GM23338 (cell line): ENCODE results near the gene CFAP97D2. TPM values are rescaled to one million over a fixed set of nuclear protein-coding genes. Genes with fewer than 3 reads are reported as not detected.
A peak's percentile ranks its signal among the peaks of the same experiment; 100 is the strongest.

Source experiments
- ATAC-seq: fragments of 200-7000 bp; cut with Tn5 transposase; 3 replicates; pipeline ENCODE4 v1.9.1; 2020
- DNase-seq: peaks from one replicate; pipeline ENCODE4 v3.0.0-alpha.2; 2015; ENCODE audit warnings: low spot score
- H2AFZ ChIP-seq: fragments of 200-600 bp; sonication (generic); 2 replicates; pipeline ENCODE4 v1.8.0; 2016; ENCODE audit warnings: antibody characterized with exemption, mild to moderate bottlenecking, moderate library complexity
- H3F3A ChIP-seq: fragments of 200-600 bp; sonication (generic); replicated peaks from 2 replicates; pipeline ENCODE4 v1.8.0; 2017; ENCODE audit warnings: antibody characterized with exemption, mixed run types, low read depth
- H3K27ac ChIP-seq: fragments of 200-600 bp; sonication (generic); 2 replicates; pipeline ENCODE4 v1.6.1; 2016; ENCODE audit warnings: low read depth
- H3K27me3 ChIP-seq: fragments of 200-600 bp; sonication (generic); 2 replicates; pipeline ENCODE4 v1.8.0; 2016; ENCODE audit warnings: mild to moderate bottlenecking, mixed run types, moderate library complexity; ENCODE audit not compliant: insufficient read depth
- H3K36me3 ChIP-seq: fragments of 200-600 bp; sonication (generic); 2 replicates; pipeline ENCODE4 v1.8.0; 2016; ENCODE audit warnings: mild to moderate bottlenecking; ENCODE audit not compliant: insufficient read depth
- H3K4me1 ChIP-seq: fragments of 200-600 bp; sonication (generic); 2 replicates; pipeline ENCODE4 v1.8.0; 2016; ENCODE audit warnings: mild to moderate bottlenecking, moderate library complexity; ENCODE audit not compliant: insufficient read depth
- H3K4me2 ChIP-seq: fragments of 200-600 bp; sonication (generic); 2 replicates; pipeline ENCODE4 v1.7.1; 2017; ENCODE audit warnings: mixed run types
- H3K4me3 ChIP-seq: fragments of 200-600 bp; sonication (generic); 2 replicates; pipeline ENCODE4 v1.6.1; 2016; ENCODE audit warnings: mixed run types
- H3K79me2 ChIP-seq: fragments of 200-600 bp; sonication (generic); replicated peaks from 2 replicates; pipeline ENCODE4 v1.8.0; 2017; ENCODE audit warnings: mild to moderate bottlenecking; ENCODE audit not compliant: insufficient read depth
- H3K9me2 ChIP-seq: fragments of 200-600 bp; sonication (generic); 2 replicates; pipeline ENCODE4 v1.8.0; 2017; ENCODE audit not compliant: insufficient read depth
- H4K20me1 ChIP-seq: fragments of 200-600 bp; sonication (generic); replicated peaks from 2 replicates; pipeline ENCODE4 v1.8.0; 2017; ENCODE audit warnings: mild to moderate bottlenecking; ENCODE audit not compliant: insufficient read depth
- H3K27ac Mint-ChIP-seq: 2 replicates; pipeline ENCODE4 v1.8.0; 2020; ENCODE audit warnings: inconsistent platforms, mild to moderate bottlenecking, moderate library complexity, mixed read lengths
- H3K27me3 Mint-ChIP-seq: 3 replicates; pipeline ENCODE4 v1.8.0; 2022; ENCODE audit warnings: low read depth, mild to moderate bottlenecking, moderate library complexity, mixed read lengths, inconsistent platforms; ENCODE audit not compliant: insufficient read depth, poor library complexity
- H3K36me3 Mint-ChIP-seq: 3 replicates; pipeline ENCODE4 v1.8.0; 2021; ENCODE audit warnings: low read depth, mild to moderate bottlenecking, inconsistent platforms, moderate library complexity, mixed read lengths
- H3K4me1 Mint-ChIP-seq: 3 replicates; pipeline ENCODE4 v1.8.0; 2020; ENCODE audit warnings: mild to moderate bottlenecking, inconsistent platforms, mixed read lengths
- H3K4me3 Mint-ChIP-seq: 3 replicates; pipeline ENCODE4 v1.8.0; 2021; ENCODE audit warnings: moderate library complexity, mild to moderate bottlenecking, inconsistent platforms, mixed read lengths
- H3K9me3 Mint-ChIP-seq: 3 replicates; pipeline ENCODE4 v1.8.0; 2020; ENCODE audit warnings: moderate library complexity, mild to moderate bottlenecking, inconsistent platforms, mixed read lengths
- CREB1 ChIP-seq: fragments of 250-450 bp; sonication (Bioruptor Pico); IDR thresholded peaks from 2 replicates; pipeline ENCODE4 v1.5.0; 2020; ENCODE audit warnings: low read depth, mild to moderate bottlenecking, moderate library complexity
- ETS1 ChIP-seq: IDR thresholded peaks from 2 replicates; pipeline ENCODE4 v1.6.1; 2016; ENCODE audit warnings: antibody characterized with exemption
- EZH2 ChIP-seq: fragments of 200-600 bp; sonication (generic); IDR thresholded peaks from one replicate; pipeline ENCODE4 v1.8.0; 2017; ENCODE audit warnings: antibody characterized with exemption, mild to moderate bottlenecking, low read depth; ENCODE audit not compliant: unreplicated experiment
- EZH2phosphoT487 ChIP-seq: fragments of 200-600 bp; sonication (generic); IDR thresholded peaks from one replicate; pipeline ENCODE4 v1.8.1; 2018; ENCODE audit warnings: antibody characterized with exemption; ENCODE audit not compliant: unreplicated experiment
- JUNB ChIP-seq: IDR thresholded peaks from one replicate; pipeline ENCODE4 v1.6.1; 2016; ENCODE audit warnings: antibody characterized with exemption; ENCODE audit not compliant: unreplicated experiment
- NANOG ChIP-seq: IDR thresholded peaks from 2 replicates; pipeline ENCODE4 v1.6.1; 2016; ENCODE audit warnings: antibody characterized with exemption, borderline replicate concordance
- POLR2AphosphoS5 ChIP-seq: IDR thresholded peaks from 2 replicates; pipeline ENCODE4 v1.6.1; 2016; ENCODE audit warnings: antibody characterized with exemption, low read depth
- STAT1 ChIP-seq: IDR thresholded peaks from one replicate; pipeline ENCODE4 v1.6.1; 2016; ENCODE audit warnings: antibody characterized with exemption; ENCODE audit not compliant: unreplicated experiment
- ZNF114 ChIP-seq: fragments of 250-450 bp; sonication (Bioruptor Pico); IDR thresholded peaks from 2 replicates; pipeline ENCODE4 v1.5.0; 2020; ENCODE audit warnings: mild to moderate bottlenecking, moderate library complexity
- ZNF331 ChIP-seq: fragments of 250-450 bp; sonication (Bioruptor Pico); IDR thresholded peaks from 2 replicates; pipeline ENCODE4 v1.5.0; 2020; ENCODE audit warnings: low read depth, mild to moderate bottlenecking, moderate library complexity
- polyA plus RNA-seq: library from polyadenylated mRNA; unstranded; fragments of >200 nt; fragmentation: Nextera tagmentation; extraction: Ambion mirVana; gene quantifications from 2 replicates; pipeline ENCODE4 v1.2.1, GENCODE V29; 2016
- total RNA-seq: library from RNA; depleted of rRNA; stranded (reverse); fragments of >200 nt; shearing (Covaris generic); gene quantifications from 2 replicates; pipeline ENCODE4 v1.2.3, GENCODE V29; 2014
- TF ChIP-seq, protein P1 (sequence below): fragments of 250-450 bp; sonication (Bioruptor Pico); IDR thresholded peaks from 2 replicates; pipeline ENCODE4 v1.5.0; 2020; ENCODE audit warnings: mild to moderate bottlenecking, moderate library complexity
- TF ChIP-seq, protein P2 (sequence below): IDR thresholded peaks from one replicate; pipeline ENCODE4 v1.6.1; 2018; ENCODE audit warnings: antibody characterized with exemption; ENCODE audit not compliant: unreplicated experiment

The CFAP97D2 gene
- total and polyA plus RNA-seq, 2 experiments from 2014 or later, result not detected

DNA sequence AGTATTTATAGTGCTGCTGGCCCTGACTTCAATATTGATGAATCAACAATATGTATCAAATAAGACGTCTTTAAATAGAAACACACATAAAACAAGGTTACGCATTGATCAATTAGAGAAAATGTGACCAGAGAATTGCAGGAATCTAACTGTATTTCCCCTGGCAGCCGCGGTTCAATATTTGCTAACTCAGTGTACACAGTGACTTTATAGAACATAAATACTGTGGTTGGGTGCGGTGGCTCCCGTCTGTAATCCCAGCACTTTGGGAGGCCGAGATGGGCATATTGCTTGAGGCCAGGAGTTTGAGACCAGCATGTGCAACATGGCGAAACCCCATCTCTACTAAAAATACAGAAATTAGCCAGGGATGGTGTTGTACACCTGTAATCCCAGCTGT, 79.5 kb downstream of the CFAP97D2 start:
- Histone ChIP-seq H3K9me2 (no peaks in the 10 kb centered on the region), H3K4me1 (peaks cover 33% of the 10 kb centered on the region), H3K27ac (peak overlapping the region; percentile 62), H3K4me3 (no peak overlapping the region), H4K20me1 (peaks cover 9% of the 10 kb centered on the region; the same call in 1 of the 2 replicates), H3K79me2 (peaks cover 3% of the 10 kb centered on the region), H2AFZ (no peak overlapping the region), H3K4me2 (no peak overlapping the region), H3F3A (0 out of 2 replicates have a peak, but pooled peaks cover 4% of the 10 kb centered on the region), H3K36me3 (peaks cover 61% of the 10 kb centered on the region), H3K27me3 (no peaks in the 10 kb centered on the region)
- Mint-ChIP-seq H3K4me1 (peaks cover 33% of the 10 kb centered on the region), H3K4me3 (no peak overlapping the region), H3K36me3 (peaks cover 87% of the 10 kb centered on the region), H3K9me3 (no peaks in the 10 kb centered on the region), H3K27ac (peak overlapping the region; percentile 48), H3K27me3 (peaks cover 2% of the 10 kb centered on the region)
- DNase-seq (no peak), ATAC-seq (no peak)
- TF ChIP-seq, protein P1, sequence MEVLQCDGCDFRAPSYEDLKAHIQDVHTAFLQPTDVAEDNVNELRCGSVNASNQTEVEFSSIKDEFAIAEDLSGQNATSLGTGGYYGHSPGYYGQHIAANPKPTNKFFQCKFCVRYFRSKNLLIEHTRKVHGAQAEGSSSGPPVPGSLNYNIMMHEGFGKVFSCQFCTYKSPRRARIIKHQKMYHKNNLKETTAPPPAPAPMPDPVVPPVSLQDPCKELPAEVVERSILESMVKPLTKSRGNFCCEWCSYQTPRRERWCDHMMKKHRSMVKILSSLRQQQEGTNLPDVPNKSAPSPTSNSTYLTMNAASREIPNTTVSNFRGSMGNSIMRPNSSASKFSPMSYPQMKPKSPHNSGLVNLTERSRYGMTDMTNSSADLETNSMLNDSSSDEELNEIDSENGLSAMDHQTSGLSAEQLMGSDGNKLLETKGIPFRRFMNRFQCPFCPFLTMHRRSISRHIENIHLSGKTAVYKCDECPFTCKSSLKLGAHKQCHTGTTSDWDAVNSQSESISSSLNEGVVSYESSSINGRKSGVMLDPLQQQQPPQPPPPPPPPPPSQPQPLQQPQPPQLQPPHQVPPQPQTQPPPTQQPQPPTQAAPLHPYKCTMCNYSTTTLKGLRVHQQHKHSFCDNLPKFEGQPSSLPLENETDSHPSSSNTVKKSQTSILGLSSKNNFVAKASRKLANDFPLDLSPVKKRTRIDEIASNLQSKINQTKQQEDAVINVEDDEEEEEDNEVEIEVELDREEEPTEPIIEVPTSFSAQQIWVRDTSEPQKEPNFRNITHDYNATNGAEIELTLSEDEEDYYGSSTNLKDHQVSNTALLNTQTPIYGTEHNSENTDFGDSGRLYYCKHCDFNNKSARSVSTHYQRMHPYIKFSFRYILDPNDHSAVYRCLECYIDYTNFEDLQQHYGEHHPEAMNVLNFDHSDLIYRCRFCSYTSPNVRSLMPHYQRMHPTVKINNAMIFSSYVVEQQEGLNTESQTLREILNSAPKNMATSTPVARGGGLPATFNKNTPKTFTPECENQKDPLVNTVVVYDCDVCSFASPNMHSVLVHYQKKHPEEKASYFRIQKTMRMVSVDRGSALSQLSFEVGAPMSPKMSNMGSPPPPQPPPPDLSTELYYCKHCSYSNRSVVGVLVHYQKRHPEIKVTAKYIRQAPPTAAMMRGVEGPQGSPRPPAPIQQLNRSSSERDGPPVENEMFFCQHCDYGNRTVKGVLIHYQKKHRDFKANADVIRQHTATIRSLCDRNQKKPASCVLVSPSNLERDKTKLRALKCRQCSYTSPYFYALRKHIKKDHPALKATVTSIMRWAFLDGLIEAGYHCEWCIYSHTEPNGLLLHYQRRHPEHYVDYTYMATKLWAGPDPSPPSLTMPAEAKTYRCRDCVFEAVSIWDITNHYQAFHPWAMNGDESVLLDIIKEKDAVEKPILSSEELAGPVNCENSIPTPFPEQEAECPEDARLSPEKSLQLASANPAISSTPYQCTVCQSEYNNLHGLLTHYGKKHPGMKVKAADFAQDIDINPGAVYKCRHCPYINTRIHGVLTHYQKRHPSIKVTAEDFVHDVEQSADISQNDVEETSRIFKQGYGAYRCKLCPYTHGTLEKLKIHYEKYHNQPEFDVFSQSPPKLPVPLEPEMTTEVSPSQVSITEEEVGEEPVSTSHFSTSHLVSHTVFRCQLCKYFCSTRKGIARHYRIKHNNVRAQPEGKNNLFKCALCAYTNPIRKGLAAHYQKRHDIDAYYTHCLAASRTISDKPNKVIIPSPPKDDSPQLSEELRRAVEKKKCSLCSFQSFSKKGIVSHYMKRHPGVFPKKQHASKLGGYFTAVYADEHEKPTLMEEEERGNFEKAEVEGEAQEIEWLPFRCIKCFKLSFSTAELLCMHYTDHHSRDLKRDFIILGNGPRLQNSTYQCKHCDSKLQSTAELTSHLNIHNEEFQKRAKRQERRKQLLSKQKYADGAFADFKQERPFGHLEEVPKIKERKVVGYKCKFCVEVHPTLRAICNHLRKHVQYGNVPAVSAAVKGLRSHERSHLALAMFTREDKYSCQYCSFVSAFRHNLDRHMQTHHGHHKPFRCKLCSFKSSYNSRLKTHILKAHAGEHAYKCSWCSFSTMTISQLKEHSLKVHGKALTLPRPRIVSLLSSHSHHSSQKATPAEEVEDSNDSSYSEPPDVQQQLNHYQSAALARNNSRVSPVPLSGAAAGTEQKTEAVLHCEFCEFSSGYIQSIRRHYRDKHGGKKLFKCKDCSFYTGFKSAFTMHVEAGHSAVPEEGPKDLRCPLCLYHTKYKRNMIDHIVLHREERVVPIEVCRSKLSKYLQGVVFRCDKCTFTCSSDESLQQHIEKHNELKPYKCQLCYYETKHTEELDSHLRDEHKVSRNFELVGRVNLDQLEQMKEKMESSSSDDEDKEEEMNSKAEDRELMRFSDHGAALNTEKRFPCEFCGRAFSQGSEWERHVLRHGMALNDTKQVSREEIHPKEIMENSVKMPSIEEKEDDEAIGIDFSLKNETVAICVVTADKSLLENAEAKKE (CRISPR knock-in tag), result no peak

DNA sequence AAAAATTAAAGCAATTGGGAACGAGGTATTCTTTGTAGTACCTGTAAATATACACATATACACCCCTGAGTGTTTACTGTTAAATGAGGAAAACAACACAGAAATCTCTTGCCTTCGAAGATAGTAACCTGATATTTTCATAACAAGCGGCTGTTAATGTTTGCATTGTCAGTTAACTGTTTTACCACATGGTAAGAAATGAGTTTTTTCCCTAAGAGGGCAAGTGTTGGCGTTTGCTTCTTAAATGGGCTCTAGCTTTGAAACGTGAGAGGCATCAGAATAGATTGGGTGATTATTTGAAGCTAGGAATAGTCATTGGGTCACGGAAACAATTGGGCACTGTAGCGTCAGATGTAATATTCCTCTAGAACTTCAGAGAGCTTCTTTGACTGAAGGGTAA, 80.3 kb downstream of the CFAP97D2 start:
- H3K9me3 Mint-ChIP-seq, result no peaks in the 10 kb centered on the region
- Histone ChIP-seq H3K9me2 (no peaks in the 10 kb centered on the region), H3K4me1 (peaks cover 32% of the 10 kb centered on the region), H3K36me3 (peaks cover 67% of the 10 kb centered on the region), H3K27me3 (no peaks in the 10 kb centered on the region), H3K79me2 (peaks cover 6% of the 10 kb centered on the region), H3K4me2 (no peak overlapping the region), H3K27ac (peak overlapping the region; percentile 62; the same call in 1 of the 2 replicates), H3F3A (0 out of 2 replicates have a peak, but pooled peaks cover 5% of the 10 kb centered on the region), H3K4me3 (no peak overlapping the region), H2AFZ (no peak overlapping the region), H4K20me1 (peaks cover 14% of the 10 kb centered on the region; the same call in 1 of the 2 replicates)
- DNase-seq, result no peak
- H3K4me1 Mint-ChIP-seq, result peaks cover 32% of the 10 kb centered on the region
- peaks cover 89% of the 10 kb centered on the region for H3K36me3 Mint-ChIP-seq
- H3K4me3 Mint-ChIP-seq, result no peak overlapping the region
- H3K27ac Mint-ChIP-seq, result peak overlapping the region; percentile 57; the same call in 1 of the 2 replicates
- H3K27me3 Mint-ChIP-seq, result peaks cover 2% of the 10 kb centered on the region
- ATAC-seq, result no peak
- no peak for TF ChIP-seq CREB1 (CRISPR knock-in tag)
- no peak for TF ChIP-seq ETS1
- no peak for TF ChIP-seq ZNF331 (CRISPR knock-in tag)
- no peak for TF ChIP-seq JUNB
- no peak for TF ChIP-seq NANOG
- no peak for TF ChIP-seq ZNF114 (CRISPR knock-in tag)
- no peak for TF ChIP-seq EZH2
- TF ChIP-seq POLR2AphosphoS5, result no peak
- TF ChIP-seq STAT1, result no peak
- TF ChIP-seq, protein P2, sequence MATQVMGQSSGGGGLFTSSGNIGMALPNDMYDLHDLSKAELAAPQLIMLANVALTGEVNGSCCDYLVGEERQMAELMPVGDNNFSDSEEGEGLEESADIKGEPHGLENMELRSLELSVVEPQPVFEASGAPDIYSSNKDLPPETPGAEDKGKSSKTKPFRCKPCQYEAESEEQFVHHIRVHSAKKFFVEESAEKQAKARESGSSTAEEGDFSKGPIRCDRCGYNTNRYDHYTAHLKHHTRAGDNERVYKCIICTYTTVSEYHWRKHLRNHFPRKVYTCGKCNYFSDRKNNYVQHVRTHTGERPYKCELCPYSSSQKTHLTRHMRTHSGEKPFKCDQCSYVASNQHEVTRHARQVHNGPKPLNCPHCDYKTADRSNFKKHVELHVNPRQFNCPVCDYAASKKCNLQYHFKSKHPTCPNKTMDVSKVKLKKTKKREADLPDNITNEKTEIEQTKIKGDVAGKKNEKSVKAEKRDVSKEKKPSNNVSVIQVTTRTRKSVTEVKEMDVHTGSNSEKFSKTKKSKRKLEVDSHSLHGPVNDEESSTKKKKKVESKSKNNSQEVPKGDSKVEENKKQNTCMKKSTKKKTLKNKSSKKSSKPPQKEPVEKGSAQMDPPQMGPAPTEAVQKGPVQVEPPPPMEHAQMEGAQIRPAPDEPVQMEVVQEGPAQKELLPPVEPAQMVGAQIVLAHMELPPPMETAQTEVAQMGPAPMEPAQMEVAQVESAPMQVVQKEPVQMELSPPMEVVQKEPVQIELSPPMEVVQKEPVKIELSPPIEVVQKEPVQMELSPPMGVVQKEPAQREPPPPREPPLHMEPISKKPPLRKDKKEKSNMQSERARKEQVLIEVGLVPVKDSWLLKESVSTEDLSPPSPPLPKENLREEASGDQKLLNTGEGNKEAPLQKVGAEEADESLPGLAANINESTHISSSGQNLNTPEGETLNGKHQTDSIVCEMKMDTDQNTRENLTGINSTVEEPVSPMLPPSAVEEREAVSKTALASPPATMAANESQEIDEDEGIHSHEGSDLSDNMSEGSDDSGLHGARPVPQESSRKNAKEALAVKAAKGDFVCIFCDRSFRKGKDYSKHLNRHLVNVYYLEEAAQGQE, result no peak
- TF ChIP-seq EZH2phosphoT487, result no peak
